ENCODE results near the gene HOTAIR. TPM values are rescaled to one million over a fixed set of nuclear protein-coding genes. Genes with fewer than 3 reads are reported as not detected.

The HOTAIR gene
- under 1 TPM in 1 of 2 donors, not detected in 1; 0.28 TPM for total RNA-seq

DNA sequence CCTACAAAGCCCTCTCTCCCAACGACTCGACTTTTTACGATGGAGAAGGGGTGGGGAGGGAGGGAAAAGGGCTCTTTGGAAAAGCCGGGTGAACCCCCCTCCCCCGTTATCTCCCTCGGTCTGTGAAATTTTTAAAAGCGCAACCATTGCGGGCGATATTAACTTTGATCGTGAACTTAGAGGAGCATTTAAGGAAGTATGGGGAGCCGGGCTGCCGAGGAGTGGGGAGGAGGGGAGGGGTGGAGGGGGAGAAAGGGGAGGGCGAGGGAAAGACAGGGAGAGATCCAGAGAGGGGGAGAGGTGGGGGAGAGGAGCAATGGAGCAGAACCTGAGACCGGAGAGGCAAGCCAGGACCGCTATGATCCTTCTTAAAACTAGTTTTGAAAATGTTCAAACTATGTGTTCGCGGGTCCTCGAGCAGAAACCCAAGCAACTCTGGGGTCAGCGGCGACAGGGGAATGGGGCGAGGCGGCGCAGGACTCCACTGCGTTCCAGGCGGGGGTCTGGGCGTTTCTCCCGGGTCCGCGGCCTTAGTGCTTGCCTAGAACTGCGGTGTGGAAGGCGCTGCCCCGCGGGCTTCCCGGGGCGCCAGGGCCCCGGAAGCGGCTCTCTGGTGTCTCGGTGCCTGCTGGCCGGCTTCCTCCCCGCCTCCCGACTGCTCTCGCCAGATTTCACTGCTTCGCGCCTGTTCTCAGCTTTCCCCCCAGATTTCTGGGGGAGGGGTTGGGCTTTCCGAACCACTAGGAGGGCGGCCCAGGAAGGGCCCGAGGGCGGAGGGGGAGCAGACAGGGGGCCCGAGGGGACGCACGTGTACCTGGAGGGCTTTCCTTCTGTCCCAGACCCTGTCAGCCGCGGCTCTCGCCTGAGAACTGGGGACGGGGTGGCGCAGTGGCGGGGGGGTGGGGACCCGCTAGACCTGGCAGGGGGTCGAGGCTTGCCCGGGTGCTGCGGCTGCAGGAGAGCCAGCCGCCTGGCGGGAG lies at the start of gene HOTAIR:
Gene HOTAIR, minus strand, starts transcription at position 871 of the 980 bp plus-strand sequence.
- no peak within 1 kb of the TSS for H3K4me3 ChIP-seq
- no peaks in the 10 kb centered on the region for H3K4me1 ChIP-seq (replicated peaks)
- no peak within 1 kb of the TSS for H3K27ac ChIP-seq
- 1% methylated on average over 46 of the region's 63 CpGs for WGBS
- TF ChIP-seq POLR2A (IDR thresholded peaks at IDR 0.05) (no peak), POLR2AphosphoS5 (IDR thresholded peaks at IDR 0.05) (no peak)
- TF ChIP-seq, protein P1, sequence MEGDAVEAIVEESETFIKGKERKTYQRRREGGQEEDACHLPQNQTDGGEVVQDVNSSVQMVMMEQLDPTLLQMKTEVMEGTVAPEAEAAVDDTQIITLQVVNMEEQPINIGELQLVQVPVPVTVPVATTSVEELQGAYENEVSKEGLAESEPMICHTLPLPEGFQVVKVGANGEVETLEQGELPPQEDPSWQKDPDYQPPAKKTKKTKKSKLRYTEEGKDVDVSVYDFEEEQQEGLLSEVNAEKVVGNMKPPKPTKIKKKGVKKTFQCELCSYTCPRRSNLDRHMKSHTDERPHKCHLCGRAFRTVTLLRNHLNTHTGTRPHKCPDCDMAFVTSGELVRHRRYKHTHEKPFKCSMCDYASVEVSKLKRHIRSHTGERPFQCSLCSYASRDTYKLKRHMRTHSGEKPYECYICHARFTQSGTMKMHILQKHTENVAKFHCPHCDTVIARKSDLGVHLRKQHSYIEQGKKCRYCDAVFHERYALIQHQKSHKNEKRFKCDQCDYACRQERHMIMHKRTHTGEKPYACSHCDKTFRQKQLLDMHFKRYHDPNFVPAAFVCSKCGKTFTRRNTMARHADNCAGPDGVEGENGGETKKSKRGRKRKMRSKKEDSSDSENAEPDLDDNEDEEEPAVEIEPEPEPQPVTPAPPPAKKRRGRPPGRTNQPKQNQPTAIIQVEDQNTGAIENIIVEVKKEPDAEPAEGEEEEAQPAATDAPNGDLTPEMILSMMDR (IDR thresholded peaks at IDR 0.05): no peak
- peaks cover 66% of the 10 kb centered on the region for H3K27me3 ChIP-seq (replicated peaks; ENCODE audit: insufficient read depth)
- no peaks in the 10 kb centered on the region for H3K36me3 ChIP-seq
- no peaks in the 10 kb centered on the region for H3K9me3 ChIP-seq
- no peak for DNase-seq (ENCODE audit: low spot score)
- intact Hi-C loops (cut with DNase I): no loop called here

GRCh38 chr12:54024127-54024526 lies 49.4 kb upstream of the HOTAIR start:
- no peaks in the 10 kb centered on the region for H3K4me1 ChIP-seq (replicated peaks)
- H3K27me3 ChIP-seq (replicated peaks; ENCODE audit: insufficient read depth): peaks cover 75% of the 10 kb centered on the region
- H3K9me3 ChIP-seq: no peaks in the 10 kb centered on the region
- H3K4me3 ChIP-seq: no peak overlapping the region
- TF ChIP-seq POLR2AphosphoS5 (IDR thresholded peaks at IDR 0.05) (no peak), POLR2A (IDR thresholded peaks at IDR 0.05) (no peak)
- TF ChIP-seq, protein P1 (IDR thresholded peaks at IDR 0.05): no peak
- WGBS: 14% methylated on average over 17 of the region's 17 CpGs
- no peak overlapping the region for H3K27ac ChIP-seq
- intact Hi-C loops (cut with DNase I): no loop called here
- no peaks in the 10 kb centered on the region for H3K36me3 ChIP-seq
- DNase-seq (ENCODE audit: low spot score): no peak

GRCh38 chr12:54022960-54023884 lies 48.5 kb upstream of the HOTAIR start:
- H3K4me1 ChIP-seq (replicated peaks): no peaks in the 10 kb centered on the region
- no peaks in the 10 kb centered on the region for H3K36me3 ChIP-seq
- no peak overlapping the region for H3K27ac ChIP-seq

GRCh38 chr12:54021432-54022013 lies 46.8 kb upstream of the HOTAIR start:
- peaks cover 62% of the 10 kb centered on the region for H3K27me3 ChIP-seq (replicated peaks; ENCODE audit: insufficient read depth)
- TF ChIP-seq, protein P1 (IDR thresholded peaks at IDR 0.05): no peak
- TF ChIP-seq POLR2AphosphoS5 (IDR thresholded peaks at IDR 0.05) (no peak), POLR2A (IDR thresholded peaks at IDR 0.05) (no peak)
- H3K36me3 ChIP-seq: no peaks in the 10 kb centered on the region
- H3K4me1 ChIP-seq (replicated peaks): no peaks in the 10 kb centered on the region
- no peak overlapping the region for H3K4me3 ChIP-seq
- 9% methylated on average over 16 of the region's 16 CpGs for WGBS
- no peak overlapping the region for H3K27ac ChIP-seq
- intact Hi-C loops (cut with DNase I): no loop called here
- DNase-seq (ENCODE audit: low spot score): no peak
- no peaks in the 10 kb centered on the region for H3K9me3 ChIP-seq

More at GRCh38 chr12:54022960-54023884, 48.5 kb upstream of the HOTAIR start:
- Histone ChIP-seq H3K27me3 (replicated peaks; ENCODE audit: insufficient read depth) (peaks cover 75% of the 10 kb centered on the region), H3K4me3 (no peak overlapping the region), H3K9me3 (no peaks in the 10 kb centered on the region)
- DNase-seq (ENCODE audit: low spot score): no peak
- 23% methylated on average over 8 of the region's 8 CpGs for WGBS
- TF ChIP-seq POLR2A (IDR thresholded peaks at IDR 0.05): no peak
- TF ChIP-seq, protein P1 (IDR thresholded peaks at IDR 0.05): no peak
- no peak for TF ChIP-seq POLR2AphosphoS5 (IDR thresholded peaks at IDR 0.05)
- intact Hi-C loops (cut with DNase I): no loop called here
